OCI-LY7 (cell line): Measurements from ENCODE around the gene TCFL5. TPM values are rescaled to one million over a fixed set of nuclear protein-coding genes. Genes with fewer than 3 reads are reported as not detected.

ENCODE experiments used
- BruUV-seq: library from RNA; stranded (reverse); fragments of 400-500 nt; replicated peaks from 2 replicates; lab custom pipeline; 2021; lab: Mats Ljungman, UMichigan
- CTCF ChIA-PET: fragments of 300-600 bp; sonication (Branson Sonifier 250); formaldehyde crosslinking; loops from one replicate; lab custom pipeline; 2022; ENCODE audit warnings: antibody characterized with exemption; ENCODE audit not compliant: unreplicated experiment; lab: Charles Lee
- POLR2A ChIA-PET: fragments of 300-600 bp; sonication (Branson Sonifier 250); formaldehyde crosslinking; loops from one replicate; lab custom pipeline; 2022; ENCODE audit warnings: antibody characterized with exemption; lab: Charles Lee
- DNase-seq: peaks from one replicate; pipeline ENCODE4 v3.0.0-alpha.2; 2015; ENCODE audit warnings: low spot score
- H2AFZ ChIP-seq: fragments of 200-600 bp; sonication (generic), shearing (Covaris generic); 2 replicates; pipeline ENCODE4 v1.6.1; 2014; ENCODE audit warnings: mild to moderate bottlenecking, antibody characterized with exemption, low read length, moderate library complexity
- H3K27ac ChIP-seq: fragments of 200-600 bp; sonication (generic); 2 replicates; pipeline ENCODE4 v1.5.1; 2014; ENCODE audit warnings: mixed run types, low read depth, mild to moderate bottlenecking, moderate library complexity, low read length, inconsistent platforms; ENCODE audit not compliant: poor library complexity, severe bottlenecking
- H3K36me3 ChIP-seq: fragments of 200-600 bp; sonication (generic); 2 replicates; pipeline ENCODE4 v1.6.1; 2014; ENCODE audit warnings: mild to moderate bottlenecking, antibody characterized with exemption, low read length, moderate library complexity, mixed read lengths; ENCODE audit not compliant: insufficient read depth
- H3K4me1 ChIP-seq: fragments of 200-600 bp; sonication (generic); 2 replicates; pipeline ENCODE4 v1.5.1; 2014; ENCODE audit warnings: mild to moderate bottlenecking, low read length; ENCODE audit not compliant: insufficient read depth, poor library complexity, severe bottlenecking
- H3K4me2 ChIP-seq: fragments of 200-600 bp; sonication (generic); 2 replicates; pipeline ENCODE4 v1.6.1; 2014; ENCODE audit warnings: mild to moderate bottlenecking, low read length
- H3K4me3 ChIP-seq: fragments of 200-600 bp; sonication (generic); 2 replicates; pipeline ENCODE4 v1.5.1; 2014; ENCODE audit warnings: mild to moderate bottlenecking, low read depth, low read length; ENCODE audit not compliant: poor library complexity, severe bottlenecking
- H3K79me2 ChIP-seq: fragments of 200-600 bp; sonication (generic); 2 replicates; pipeline ENCODE4 v1.6.1; 2016; ENCODE audit warnings: low read depth, mild to moderate bottlenecking, low read length, moderate library complexity, mixed read lengths; ENCODE audit not compliant: insufficient read depth
- H3K9me2 ChIP-seq: fragments of 200-600 bp; sonication (generic); 2 replicates; pipeline ENCODE4 v1.6.1; 2016; ENCODE audit warnings: mild to moderate bottlenecking, low read length, mixed read lengths; ENCODE audit not compliant: insufficient read depth
- H3K9me3 ChIP-seq: fragments of 200-600 bp; sonication (generic); 2 replicates; pipeline ENCODE4 v1.6.1; 2014; ENCODE audit warnings: mild to moderate bottlenecking, mixed run types, low read length, mixed read lengths
- H4K20me1 ChIP-seq: fragments of 200-600 bp; sonication (generic); 2 replicates; pipeline ENCODE4 v1.6.1; 2014; ENCODE audit warnings: mild to moderate bottlenecking, antibody characterized with exemption, low read length, moderate library complexity, mixed read lengths; ENCODE audit not compliant: insufficient read depth
- EZH2phosphoT487 ChIP-seq: fragments of 200-600 bp; sonication (generic); IDR thresholded peaks from 2 replicates; pipeline ENCODE4 v1.6.1; 2018; ENCODE audit warnings: low read depth, borderline replicate concordance, mild to moderate bottlenecking, mixed run types, antibody characterized with exemption, low read length, moderate library complexity, mixed read lengths
- intact Hi-C: fragments of 100-400 bp; cut with micrococcal nuclease; formaldehyde crosslinking; loops from one replicate; pipeline ENCODE4 v1.10.0; 2022; ENCODE audit not compliant: unreplicated experiment
- total RNA-seq, 2 experiments: library from RNA; depleted of rRNA in 1 of 2; stranded (reverse); fragments of >200 nt in 1 of 2; shearing (Covaris generic) in 1 of 2; gene quantifications; 2 replicates each; pipeline ENCODE4 v1.2.3, GENCODE V29; 2014 to 2022
- TF ChIP-seq, protein P1 (sequence below): fragments of 200-600 bp; sonication (generic); conservative IDR thresholded peaks from 2 replicates; pipeline ENCODE4 v1.5.1; 2014; ENCODE audit warnings: mild to moderate bottlenecking, antibody characterized with exemption, low read length, moderate library complexity, mixed read lengths

The TCFL5 gene
- total RNA-seq, 2 experiments from 2014 or later, result 8.7 to 9.5 TPM

GRCh38 chr20:62876501-62876901, 14.9 kb upstream of the TCFL5 start:
- POLR2A ChIA-PET, result no interaction called here
- no peaks in the 10 kb centered on the region for H4K20me1 ChIP-seq
- no peak overlapping the region for H2AFZ ChIP-seq
- no peak for TF ChIP-seq EZH2phosphoT487
- TF ChIP-seq, protein P1, sequence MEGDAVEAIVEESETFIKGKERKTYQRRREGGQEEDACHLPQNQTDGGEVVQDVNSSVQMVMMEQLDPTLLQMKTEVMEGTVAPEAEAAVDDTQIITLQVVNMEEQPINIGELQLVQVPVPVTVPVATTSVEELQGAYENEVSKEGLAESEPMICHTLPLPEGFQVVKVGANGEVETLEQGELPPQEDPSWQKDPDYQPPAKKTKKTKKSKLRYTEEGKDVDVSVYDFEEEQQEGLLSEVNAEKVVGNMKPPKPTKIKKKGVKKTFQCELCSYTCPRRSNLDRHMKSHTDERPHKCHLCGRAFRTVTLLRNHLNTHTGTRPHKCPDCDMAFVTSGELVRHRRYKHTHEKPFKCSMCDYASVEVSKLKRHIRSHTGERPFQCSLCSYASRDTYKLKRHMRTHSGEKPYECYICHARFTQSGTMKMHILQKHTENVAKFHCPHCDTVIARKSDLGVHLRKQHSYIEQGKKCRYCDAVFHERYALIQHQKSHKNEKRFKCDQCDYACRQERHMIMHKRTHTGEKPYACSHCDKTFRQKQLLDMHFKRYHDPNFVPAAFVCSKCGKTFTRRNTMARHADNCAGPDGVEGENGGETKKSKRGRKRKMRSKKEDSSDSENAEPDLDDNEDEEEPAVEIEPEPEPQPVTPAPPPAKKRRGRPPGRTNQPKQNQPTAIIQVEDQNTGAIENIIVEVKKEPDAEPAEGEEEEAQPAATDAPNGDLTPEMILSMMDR, result no peak
- no TSS peak for BruUV-seq
- CTCF ChIA-PET, result interaction anchor here (1.1 kb wide), 1 partner anchor 15 kb away, joined by 3 read pairs; the partner anchor contains the start of gene TCFL5
- H3K4me2 ChIP-seq, result no peak overlapping the region
- no peaks in the 10 kb centered on the region for H3K9me2 ChIP-seq
- no peaks in the 10 kb centered on the region for H3K79me2 ChIP-seq
- no peaks in the 10 kb centered on the region for H3K4me1 ChIP-seq
- intact Hi-C loops, result no loop called here
- H3K27ac ChIP-seq, result no peak overlapping the region
- no peak overlapping the region for H3K4me3 ChIP-seq
- H3K9me3 ChIP-seq, result no peaks in the 10 kb centered on the region
- no peak for DNase-seq
- peaks cover 10% of the 10 kb centered on the region for H3K36me3 ChIP-seq

DNA sequence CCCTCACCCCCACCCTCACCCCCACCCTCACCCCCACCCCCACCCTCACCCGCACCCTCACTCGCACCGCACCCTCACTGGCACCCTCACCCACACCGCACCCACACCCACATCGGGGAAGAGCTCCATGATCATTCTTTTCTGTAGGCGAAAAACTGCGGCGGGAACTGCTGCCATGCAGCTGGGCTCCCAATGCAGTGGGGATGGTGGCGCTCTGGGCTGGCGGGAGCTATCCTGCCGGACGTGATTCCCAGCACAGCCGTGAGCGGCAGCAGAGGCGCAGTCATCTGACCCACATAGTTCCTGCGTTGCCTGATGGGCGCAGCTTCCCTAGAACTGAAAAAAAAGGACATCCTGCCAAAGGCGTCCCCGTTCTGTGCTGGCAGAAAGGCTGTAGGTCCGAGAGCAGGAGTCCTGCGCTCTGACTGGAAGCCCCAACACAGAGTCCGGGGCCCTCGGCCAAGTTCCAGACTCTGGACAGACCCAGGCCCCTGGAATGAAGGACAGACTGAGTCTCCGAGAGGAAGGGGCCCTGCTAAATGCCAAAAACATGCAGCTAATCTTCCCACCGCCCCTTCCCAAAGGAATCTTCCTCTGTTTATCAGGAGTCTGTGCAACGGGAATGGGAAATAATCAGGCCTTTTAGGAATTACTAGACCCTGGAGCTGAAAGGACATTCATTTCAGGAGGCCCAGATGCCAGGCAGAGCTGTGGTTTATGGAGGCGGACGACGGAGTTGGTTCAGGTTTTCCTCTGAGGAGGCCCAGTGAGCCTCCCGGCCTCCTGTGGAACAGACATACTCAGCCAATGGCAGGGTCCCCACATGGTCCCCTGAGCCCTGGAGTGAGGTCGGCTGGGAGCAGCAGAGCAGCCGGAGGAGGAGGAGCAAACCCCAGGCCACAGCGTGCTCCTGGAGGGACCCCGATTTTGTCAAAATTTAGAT, 14.1 kb upstream of the TCFL5 start:
- no peak overlapping the region for H3K4me2 ChIP-seq
- BruUV-seq, result no TSS peak
- H3K4me1 ChIP-seq, result no peaks in the 10 kb centered on the region
- ChIA-PET POLR2A (no interaction called here), CTCF (interaction anchor here (1.1 kb wide), 1 partner anchor 14 kb away, joined by 3 read pairs; the partner anchor contains the start of gene TCFL5)
- no peaks in the 10 kb centered on the region for H3K79me2 ChIP-seq
- intact Hi-C loops, result no loop called here
- no peak overlapping the region for H3K27ac ChIP-seq
- no peak overlapping the region for H2AFZ ChIP-seq
- H3K9me3 ChIP-seq, result no peaks in the 10 kb centered on the region
- H3K36me3 ChIP-seq, result peaks cover 7% of the 10 kb centered on the region
- H3K4me3 ChIP-seq, result no peak overlapping the region
- H3K9me2 ChIP-seq, result no peaks in the 10 kb centered on the region
- no peaks in the 10 kb centered on the region for H4K20me1 ChIP-seq
- no peak for DNase-seq
- TF ChIP-seq, protein P1, result no peak
- no peak for TF ChIP-seq EZH2phosphoT487

GRCh38 chr20:62874964-62875344, 13.3 kb upstream of the TCFL5 start:
- no peaks in the 10 kb centered on the region for H3K79me2 ChIP-seq
- H2AFZ ChIP-seq, result no peak overlapping the region
- no peak for DNase-seq
- H4K20me1 ChIP-seq, result no peaks in the 10 kb centered on the region
- no peaks in the 10 kb centered on the region for H3K9me2 ChIP-seq
- BruUV-seq, result no TSS peak
- CTCF ChIA-PET, result interaction anchor here (0.8 kb wide), 1 partner anchor 52 kb away, joined by 3 read pairs; no protein-coding TSS in a partner anchor
- intact Hi-C loops, result no loop called here
- H3K4me3 ChIP-seq, result no peak overlapping the region
- TF ChIP-seq, protein P1, result no peak
- TF ChIP-seq EZH2phosphoT487, result no peak
- H3K4me1 ChIP-seq, result no peaks in the 10 kb centered on the region
- POLR2A ChIA-PET, result no interaction called here
- peaks cover 3% of the 10 kb centered on the region for H3K36me3 ChIP-seq
- H3K4me2 ChIP-seq, result no peak overlapping the region
- no peaks in the 10 kb centered on the region for H3K9me3 ChIP-seq
- H3K27ac ChIP-seq, result no peak overlapping the region
